ENCODE results near the gene QRFP.

DNA sequence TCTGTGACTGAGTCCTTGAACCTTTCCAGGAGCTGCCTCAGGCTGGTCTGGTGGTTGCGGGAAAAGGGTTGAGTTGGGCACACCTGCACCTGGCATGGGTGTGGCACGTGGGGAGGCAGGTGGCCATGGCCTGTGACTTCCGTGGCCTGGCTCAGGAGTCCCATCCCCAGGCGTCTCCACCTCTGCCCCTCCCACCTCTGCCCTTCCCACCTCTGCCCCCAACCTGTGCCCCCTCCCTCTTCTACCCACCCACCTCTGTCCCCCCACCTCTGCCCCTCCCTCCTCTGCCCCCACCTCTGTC is 1.9 kb upstream of the QRFP start:
- TF ChIP-seq, protein P1, sequence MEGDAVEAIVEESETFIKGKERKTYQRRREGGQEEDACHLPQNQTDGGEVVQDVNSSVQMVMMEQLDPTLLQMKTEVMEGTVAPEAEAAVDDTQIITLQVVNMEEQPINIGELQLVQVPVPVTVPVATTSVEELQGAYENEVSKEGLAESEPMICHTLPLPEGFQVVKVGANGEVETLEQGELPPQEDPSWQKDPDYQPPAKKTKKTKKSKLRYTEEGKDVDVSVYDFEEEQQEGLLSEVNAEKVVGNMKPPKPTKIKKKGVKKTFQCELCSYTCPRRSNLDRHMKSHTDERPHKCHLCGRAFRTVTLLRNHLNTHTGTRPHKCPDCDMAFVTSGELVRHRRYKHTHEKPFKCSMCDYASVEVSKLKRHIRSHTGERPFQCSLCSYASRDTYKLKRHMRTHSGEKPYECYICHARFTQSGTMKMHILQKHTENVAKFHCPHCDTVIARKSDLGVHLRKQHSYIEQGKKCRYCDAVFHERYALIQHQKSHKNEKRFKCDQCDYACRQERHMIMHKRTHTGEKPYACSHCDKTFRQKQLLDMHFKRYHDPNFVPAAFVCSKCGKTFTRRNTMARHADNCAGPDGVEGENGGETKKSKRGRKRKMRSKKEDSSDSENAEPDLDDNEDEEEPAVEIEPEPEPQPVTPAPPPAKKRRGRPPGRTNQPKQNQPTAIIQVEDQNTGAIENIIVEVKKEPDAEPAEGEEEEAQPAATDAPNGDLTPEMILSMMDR (conservative IDR thresholded peaks at IDR 0.05 in 1 of 2, IDR thresholded peaks at IDR 0.05 in 1 of 2; ENCODE audit: low read depth in 1 of 2, low read length in 2 of 2): no peak
- TF ChIP-seq EZH2 (IDR thresholded peaks at IDR 0.05; ENCODE audit: low read length, missing control alignments): no peak

All from fibroblast of lung (primary cell).